Karpas-422 (cell line): ENCODE results near the gene SYT12. TPM values are rescaled to one million over a fixed set of nuclear protein-coding genes. Genes with fewer than 3 reads are reported as not detected.
A peak's percentile ranks its signal among the peaks of the same experiment; 100 is the strongest.
"Not testable (repeated sequence)": the region's sequence is repeated elsewhere in the genome, so short reads cannot be mapped to it uniquely, and the experiment has no call there.

Source experiments
- DNase-seq: peaks from one replicate; pipeline ENCODE4 v3.0.0-alpha.2; 2015
- H2AFZ ChIP-seq: fragments of 200-600 bp; sonication (generic); 2 replicates; pipeline ENCODE4 v1.6.1; 2014; ENCODE audit warnings: antibody characterized with exemption, low read length, mixed read lengths
- H3K27ac ChIP-seq: fragments of 200-600 bp; sonication (generic); 2 replicates; pipeline ENCODE4 v1.5.1; 2014; ENCODE audit warnings: mild to moderate bottlenecking, low read length, moderate library complexity
- H3K27me3 ChIP-seq: fragments of 200-600 bp; sonication (generic); 2 replicates; pipeline ENCODE4 v1.6.1; 2014; ENCODE audit warnings: low read length, mixed read lengths
- H3K36me3 ChIP-seq: fragments of 200-600 bp; sonication (generic); 2 replicates; pipeline ENCODE4 v1.6.1; 2014; ENCODE audit warnings: low read length, mixed read lengths; ENCODE audit not compliant: insufficient read depth
- H3K4me1 ChIP-seq: fragments of 200-600 bp; sonication (generic); 2 replicates; pipeline ENCODE4 v1.6.1; 2014; ENCODE audit warnings: mild to moderate bottlenecking, low read length, mixed read lengths
- H3K4me2 ChIP-seq: fragments of 200-600 bp; sonication (generic); 2 replicates; pipeline ENCODE4 v1.6.1; 2014; ENCODE audit warnings: low read length, low read depth, mild to moderate bottlenecking; ENCODE audit not compliant: poor library complexity, severe bottlenecking
- H3K4me3 ChIP-seq: fragments of 200-600 bp; sonication (generic); 2 replicates; pipeline ENCODE4 v1.5.1; 2014; ENCODE audit warnings: mild to moderate bottlenecking, antibody characterized with exemption, low read length, mixed read lengths
- H3K79me2 ChIP-seq: fragments of 200-600 bp; sonication (generic); 2 replicates; pipeline ENCODE4 v1.6.1; 2014; ENCODE audit warnings: mild to moderate bottlenecking, low read length, mixed read lengths
- H3K9ac ChIP-seq: fragments of 200-600 bp; sonication (generic); 2 replicates; pipeline ENCODE4 v1.6.0; 2014; ENCODE audit warnings: low read length
- H3K9me2 ChIP-seq: fragments of 200-600 bp; sonication (generic), shearing (Covaris generic); replicated peaks from 2 replicates; pipeline ENCODE4 v1.6.0; 2014; ENCODE audit warnings: mild to moderate bottlenecking, low read length, moderate library complexity; ENCODE audit not compliant: insufficient read depth
- H3K9me3 ChIP-seq: fragments of 300-700, 200-600 bp; sonication (generic); 2 replicates; pipeline ENCODE4 v1.6.1; 2014; ENCODE audit warnings: low read length, mixed read lengths
- H4K20me1 ChIP-seq: fragments of 200-600 bp; sonication (generic); 2 replicates; pipeline ENCODE4 v1.6.1; 2014; ENCODE audit warnings: mild to moderate bottlenecking, antibody characterized with exemption, low read length, low read depth; ENCODE audit not compliant: insufficient read depth
- total RNA-seq: library from RNA; depleted of rRNA; stranded (reverse); fragments of >200 nt; shearing (Covaris generic); gene quantifications from 2 replicates; pipeline ENCODE4 v1.2.3, GENCODE V29; 2014; ENCODE audit warnings: low replicate concordance

SYT12 gene
- total RNA-seq, 1 experiment from 2014 or later, result not detected

- H3K9ac ChIP-seq, H3K36me3 ChIP-seq, H3K4me3 ChIP-seq, H3K27me3 ChIP-seq, H3K9me2 ChIP-seq, H3K9me3 ChIP-seq, DNase-seq, H2AFZ ChIP-seq, H4K20me1 ChIP-seq, H3K27ac ChIP-seq, H3K79me2 ChIP-seq, H3K4me2 ChIP-seq, H3K4me1 ChIP-seq: not testable (repeated sequence)
Observed at GRCh38 chr11:67005200-67005599, 17.7 kb upstream of the SYT12 start.

DNA sequence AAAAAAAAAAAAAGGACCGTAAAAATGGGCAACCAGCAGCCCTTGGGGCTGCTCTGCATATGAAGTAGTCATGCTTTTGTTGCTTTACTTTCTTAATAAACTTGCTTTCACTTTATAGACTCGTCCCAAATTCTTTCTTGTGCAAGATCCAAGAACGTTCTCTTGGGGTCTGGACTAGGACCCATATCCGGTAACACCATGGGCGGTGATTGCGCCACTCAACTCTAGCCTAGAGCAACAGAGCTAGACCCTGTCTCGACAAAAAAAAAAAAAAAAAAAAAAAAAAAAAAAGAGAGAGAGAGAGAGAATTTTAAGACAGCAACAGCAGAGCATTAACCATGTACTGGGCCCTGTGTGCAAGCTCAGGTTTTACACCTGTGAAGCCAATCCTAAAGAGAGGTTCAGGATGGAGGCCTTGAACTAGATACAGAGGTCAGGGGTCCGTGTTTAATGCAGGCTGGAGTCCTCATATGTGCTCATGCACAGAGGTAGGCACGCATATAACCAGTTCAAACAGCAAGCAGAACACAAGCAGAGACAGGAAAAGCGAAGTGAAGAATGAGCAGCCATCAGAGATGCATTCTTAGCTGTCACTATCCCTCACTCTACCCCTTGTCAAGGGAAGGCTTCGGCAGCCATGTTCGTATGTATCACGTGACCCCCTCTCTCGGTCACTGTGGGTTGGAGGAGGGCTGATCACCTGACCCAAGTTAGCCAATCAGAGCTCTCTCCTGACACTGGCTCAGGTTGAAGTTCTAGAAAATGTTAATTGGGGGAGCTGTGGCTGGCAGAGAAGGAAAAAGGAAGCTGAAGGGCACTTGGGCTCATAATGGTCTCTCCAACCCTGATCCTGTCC is 16.7 kb upstream of the SYT12 start:
- no peaks in the 10 kb centered on the region for H3K9me2 ChIP-seq
- H4K20me1 ChIP-seq, result no peaks in the 10 kb centered on the region
- H3K27me3 ChIP-seq, result no peaks in the 10 kb centered on the region
- peaks cover 6% of the 10 kb centered on the region; the same call in 1 of the 2 replicates for H3K4me1 ChIP-seq
- H3K4me3 ChIP-seq, result no peak overlapping the region
- no peak overlapping the region for H3K27ac ChIP-seq
- no peaks in the 10 kb centered on the region for H3K79me2 ChIP-seq
- peak overlapping the region; percentile 98 for H2AFZ ChIP-seq
- peak overlapping the region; percentile 8 for H3K4me2 ChIP-seq
- H3K36me3 ChIP-seq, result no peaks in the 10 kb centered on the region
- no peaks in the 10 kb centered on the region for H3K9me3 ChIP-seq
- DNase-seq, result peak; percentile 93
- H3K9ac ChIP-seq, result no peak overlapping the region

DNA sequence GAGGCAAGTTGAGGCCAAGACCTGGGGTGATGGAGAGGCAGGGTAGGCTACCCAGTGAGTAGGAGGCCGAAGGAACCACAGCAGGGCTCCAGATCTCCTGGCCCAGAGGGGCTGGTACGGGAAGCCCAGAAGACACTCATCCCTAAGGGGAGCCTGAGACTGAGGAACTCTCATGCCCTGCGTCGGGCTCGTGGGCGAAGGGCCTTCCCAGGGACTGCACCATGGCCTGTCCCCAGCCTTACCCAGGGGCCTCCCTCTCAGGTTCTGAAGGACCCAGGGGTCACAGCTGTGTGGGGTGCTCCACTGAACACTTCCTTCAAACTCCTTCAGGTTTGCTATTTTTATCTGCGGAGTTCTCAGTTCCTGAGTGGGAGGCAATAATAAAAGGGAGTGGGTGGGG is 15.8 kb upstream of the SYT12 start:
- H3K4me3 ChIP-seq, result no peak overlapping the region
- no peak overlapping the region for H3K4me2 ChIP-seq
- H2AFZ ChIP-seq, result peak overlapping the region; percentile 98
- no peaks in the 10 kb centered on the region for H4K20me1 ChIP-seq
- peaks cover 6% of the 10 kb centered on the region; the same call in 1 of the 2 replicates for H3K4me1 ChIP-seq
- DNase-seq, result no peak
- no peaks in the 10 kb centered on the region for H3K79me2 ChIP-seq
- no peaks in the 10 kb centered on the region for H3K36me3 ChIP-seq
- no peaks in the 10 kb centered on the region for H3K27me3 ChIP-seq
- H3K9ac ChIP-seq, result no peak overlapping the region
- no peaks in the 10 kb centered on the region for H3K9me3 ChIP-seq
- H3K27ac ChIP-seq, result no peak overlapping the region
- no peaks in the 10 kb centered on the region for H3K9me2 ChIP-seq

GRCh38 chr11:67010296-67010905 is 12.5 kb upstream of the SYT12 start:
- Histone ChIP-seq H4K20me1 (no peaks in the 10 kb centered on the region), H3K9me3 (no peaks in the 10 kb centered on the region), H3K36me3 (no peaks in the 10 kb centered on the region), H2AFZ (no peak overlapping the region), H3K4me1 (peaks cover 6% of the 10 kb centered on the region; the same call in 1 of the 2 replicates), H3K9me2 (no peaks in the 10 kb centered on the region), H3K79me2 (no peaks in the 10 kb centered on the region), H3K4me2 (no peak overlapping the region), H3K4me3 (no peak overlapping the region), H3K9ac (no peak overlapping the region), H3K27me3 (no peaks in the 10 kb centered on the region), H3K27ac (no peak overlapping the region)
- DNase-seq, result no peak

DNA sequence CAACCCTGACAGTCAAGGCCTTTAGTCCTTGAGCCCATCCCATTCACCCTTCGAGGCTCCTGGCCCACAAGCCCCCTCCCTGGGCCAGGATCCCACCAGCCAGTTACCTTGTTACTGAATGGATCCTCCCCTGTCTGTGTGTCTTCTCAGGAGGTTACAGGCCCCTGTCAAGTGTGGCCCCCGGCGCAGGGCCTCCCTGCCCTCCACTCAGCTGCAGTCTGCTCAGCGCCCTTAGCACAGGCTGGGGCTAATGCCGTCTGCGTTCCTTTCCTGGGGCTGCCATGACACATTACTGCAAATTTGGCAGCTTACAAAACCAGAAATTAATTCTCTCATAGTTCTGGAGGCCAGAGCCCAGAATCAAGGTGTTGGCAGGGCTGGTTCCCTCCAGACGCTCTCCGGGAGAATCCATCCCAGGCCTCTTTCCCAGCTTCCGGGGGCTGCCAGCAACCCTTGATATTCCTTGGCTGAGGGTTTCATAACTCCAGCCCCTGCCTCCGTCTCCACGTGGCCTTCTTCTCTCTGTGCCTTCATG is 9.4 kb upstream of the SYT12 start:
- Histone ChIP-seq H3K9me2 (no peaks in the 10 kb centered on the region), H3K4me2 (no peak overlapping the region), H3K9me3 (no peaks in the 10 kb centered on the region), H3K4me3 (no peak overlapping the region), H3K79me2 (no peaks in the 10 kb centered on the region), H3K9ac (no peak overlapping the region), H3K27me3 (no peaks in the 10 kb centered on the region), H3K4me1 (peaks cover 10% of the 10 kb centered on the region), H2AFZ (no peak overlapping the region), H4K20me1 (no peaks in the 10 kb centered on the region), H3K36me3 (no peaks in the 10 kb centered on the region), H3K27ac (no peak overlapping the region)
- DNase-seq, result no peak

DNA sequence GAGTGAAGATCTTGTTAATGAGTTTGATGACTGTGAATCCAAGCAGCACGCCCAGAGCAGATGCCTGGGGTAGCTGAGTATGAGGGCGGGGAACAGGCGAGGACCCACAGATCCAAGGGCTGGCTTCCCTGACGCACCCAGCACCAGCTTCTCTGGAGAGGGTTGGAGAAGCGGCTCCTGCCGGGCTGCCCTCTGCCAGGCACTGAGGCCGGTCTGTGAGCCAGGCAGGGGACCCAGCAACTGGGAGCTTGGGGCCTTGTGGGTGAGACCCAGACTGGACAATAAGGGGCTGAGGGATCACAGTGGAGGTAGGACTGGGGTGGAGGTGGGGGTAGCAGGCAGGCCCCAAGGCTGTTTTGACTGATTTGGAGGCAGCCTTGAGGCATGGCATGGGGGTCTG is 8.6 kb upstream of the SYT12 start:
- Histone ChIP-seq H3K36me3 (no peaks in the 10 kb centered on the region), H3K4me3 (no peak overlapping the region), H3K9me3 (no peaks in the 10 kb centered on the region), H3K27me3 (no peaks in the 10 kb centered on the region), H3K27ac (no peak overlapping the region), H2AFZ (no peak overlapping the region), H3K79me2 (no peaks in the 10 kb centered on the region), H3K4me1 (peaks cover 10% of the 10 kb centered on the region), H3K4me2 (no peak overlapping the region), H4K20me1 (no peaks in the 10 kb centered on the region), H3K9ac (no peak overlapping the region), H3K9me2 (no peaks in the 10 kb centered on the region)
- no peak for DNase-seq

DNA sequence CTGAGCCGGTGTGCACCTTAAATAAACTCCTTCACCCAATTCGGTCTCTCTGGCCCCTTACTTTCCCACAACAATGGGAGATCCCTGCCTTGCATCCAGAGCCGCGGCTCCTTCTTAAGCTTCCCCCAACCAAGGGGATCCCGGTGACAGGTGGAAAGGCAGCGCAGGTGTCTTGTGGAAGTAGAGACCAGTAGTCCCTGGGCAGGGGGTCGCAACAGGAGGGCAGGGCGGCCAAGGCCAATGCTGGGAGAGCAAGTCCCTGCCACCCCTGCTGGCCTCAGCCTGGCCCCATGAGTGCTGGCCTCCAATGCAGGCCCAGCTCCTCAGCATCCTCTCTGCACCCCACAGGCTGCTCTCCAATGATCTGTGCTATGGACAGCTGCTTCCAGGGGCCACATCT is 7.9 kb upstream of the SYT12 start:
- no peak for DNase-seq
- Histone ChIP-seq H3K79me2 (no peaks in the 10 kb centered on the region), H4K20me1 (no peaks in the 10 kb centered on the region), H3K27ac (no peak overlapping the region), H3K4me2 (no peak overlapping the region), H3K9ac (no peak overlapping the region), H3K4me3 (no peak overlapping the region), H3K36me3 (no peaks in the 10 kb centered on the region), H3K4me1 (peaks cover 10% of the 10 kb centered on the region), H3K9me3 (no peaks in the 10 kb centered on the region), H2AFZ (no peak overlapping the region), H3K27me3 (no peaks in the 10 kb centered on the region), H3K9me2 (no peaks in the 10 kb centered on the region)

DNA sequence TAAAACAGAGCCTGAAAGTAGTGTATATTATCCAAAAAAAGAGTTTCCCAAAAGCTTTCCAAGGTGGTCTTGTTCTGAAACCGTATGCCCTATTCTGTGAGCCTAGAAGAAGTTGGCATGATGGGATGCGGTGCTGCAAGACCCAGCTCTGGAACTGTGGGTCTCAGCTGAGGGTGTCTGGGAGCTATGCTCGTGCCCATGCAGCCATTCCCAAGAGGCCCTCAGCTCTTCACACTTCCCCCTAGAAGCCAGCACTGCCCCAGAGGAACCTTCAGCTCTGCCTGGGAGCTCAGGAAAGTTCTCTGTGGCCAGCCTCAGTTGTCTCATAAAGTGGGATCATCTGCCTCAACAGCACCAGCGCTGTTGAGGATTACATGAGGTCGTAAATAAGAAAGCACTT is 6.4 kb upstream of the SYT12 start:
- Histone ChIP-seq H3K9me3 (no peaks in the 10 kb centered on the region), H3K27ac (no peak overlapping the region), H3K9ac (no peak overlapping the region), H3K36me3 (no peaks in the 10 kb centered on the region), H3K9me2 (no peaks in the 10 kb centered on the region), H2AFZ (no peak overlapping the region), H3K4me3 (no peak overlapping the region), H4K20me1 (no peaks in the 10 kb centered on the region), H3K4me2 (peak overlapping the region; percentile 42), H3K27me3 (no peaks in the 10 kb centered on the region), H3K4me1 (peaks cover 10% of the 10 kb centered on the region), H3K79me2 (no peaks in the 10 kb centered on the region)
- peak; percentile 61 for DNase-seq
